ENCODE measurements around the gene RHOXF2.
"Not testable (repeated sequence)": the region's sequence is repeated elsewhere in the genome, so short reads cannot be mapped to it uniquely, and the experiment has no call there.

RHOXF2 gene

DNA sequence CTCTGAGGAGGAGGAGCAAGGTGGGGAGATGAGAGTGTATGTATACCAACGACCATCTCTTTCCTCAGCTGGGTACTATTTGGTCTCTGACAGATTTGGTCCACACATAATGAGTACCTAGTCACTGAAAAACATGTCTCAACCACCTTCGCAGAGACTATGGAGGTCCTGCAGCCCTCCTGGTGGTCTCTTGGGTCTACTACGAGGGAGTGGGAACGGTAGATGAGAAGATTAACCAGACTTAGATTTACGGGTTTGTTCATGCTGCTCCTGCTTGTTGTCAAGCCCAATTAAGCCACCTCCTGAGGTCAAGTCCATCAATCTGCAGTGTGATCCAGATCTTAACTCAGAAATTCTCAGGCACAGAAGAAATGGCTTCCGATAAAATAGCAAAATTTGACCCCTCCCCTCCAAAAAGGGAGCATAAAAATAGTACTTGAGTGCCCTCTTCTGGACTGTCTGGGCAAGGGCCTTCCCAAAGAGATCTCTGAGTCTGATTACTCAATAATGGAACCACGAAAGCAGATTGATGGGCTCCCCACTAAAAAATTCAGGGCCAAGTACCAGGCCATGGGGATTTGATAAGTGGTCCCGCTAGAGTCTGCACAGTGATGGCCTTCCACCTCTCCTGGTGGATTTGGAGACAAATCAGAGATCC, 38.3 kb downstream of the RHOXF2 start:
- DNase-seq: not testable (repeated sequence)

DNA sequence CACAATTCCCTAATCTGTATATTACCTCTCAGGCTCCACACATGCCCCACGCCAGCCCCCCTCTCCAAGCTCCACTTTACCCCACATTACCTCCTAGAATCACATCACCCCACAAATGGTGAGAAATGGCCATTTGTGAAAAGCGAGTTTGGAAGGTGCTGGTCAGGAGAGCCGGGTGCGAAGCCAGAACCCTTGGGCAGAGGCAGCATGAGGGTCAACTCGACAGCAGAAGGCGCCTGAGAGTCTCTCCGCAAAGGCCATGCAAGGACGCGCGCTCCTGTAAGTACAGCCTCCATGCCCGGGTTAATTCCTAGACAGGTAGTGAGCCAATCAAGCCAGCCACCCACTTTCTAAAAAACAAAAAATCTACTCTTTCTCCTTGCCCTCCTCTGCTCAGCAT, 42.4 kb downstream of the RHOXF2 start:
- no peak for DNase-seq

DNA sequence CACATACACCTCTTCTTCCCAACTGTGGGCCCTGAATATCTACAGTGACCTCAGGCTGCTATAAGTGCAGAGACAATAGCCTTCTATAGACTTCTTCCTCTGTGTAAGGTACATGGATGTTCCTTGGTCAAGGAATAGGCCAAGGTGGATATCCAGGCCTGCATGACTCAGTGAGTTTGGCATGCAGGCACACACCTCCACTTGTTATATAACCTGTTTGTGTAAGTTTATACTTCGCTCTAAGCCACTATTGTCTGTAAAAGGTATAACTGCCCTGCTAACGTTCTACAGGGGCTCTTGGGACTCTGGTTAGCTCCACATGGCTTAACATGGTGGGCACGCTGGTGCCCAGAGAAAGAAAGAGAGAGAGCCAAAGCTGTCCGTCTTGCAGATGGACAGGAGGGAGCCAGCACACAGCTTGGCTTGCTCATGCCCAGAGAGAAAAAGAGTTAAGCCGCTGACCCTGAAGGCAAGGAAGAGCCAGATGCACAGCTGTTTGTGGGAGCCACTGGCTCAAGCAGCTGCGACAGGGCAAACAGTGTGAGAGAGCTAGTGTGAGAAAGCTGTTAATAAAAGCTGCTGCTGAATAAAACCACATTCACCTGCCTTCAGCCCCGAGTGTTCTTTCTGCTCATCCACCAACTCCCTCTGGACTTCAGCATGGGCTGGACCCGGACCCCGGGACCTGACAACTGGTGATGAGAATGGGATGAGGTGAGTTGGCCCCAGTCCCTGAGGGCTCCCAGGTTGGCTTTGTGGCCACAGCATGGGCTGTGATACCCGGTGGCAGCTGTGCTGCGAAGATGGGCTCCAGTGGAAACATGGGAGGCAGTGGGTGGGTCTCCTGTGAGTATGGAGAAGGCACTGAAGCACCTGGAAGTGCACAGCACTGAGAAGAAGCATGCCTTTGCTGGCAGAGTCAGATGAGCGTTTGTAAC, 47.7 kb downstream of the RHOXF2 start:
- DNase-seq: no peak

DNA sequence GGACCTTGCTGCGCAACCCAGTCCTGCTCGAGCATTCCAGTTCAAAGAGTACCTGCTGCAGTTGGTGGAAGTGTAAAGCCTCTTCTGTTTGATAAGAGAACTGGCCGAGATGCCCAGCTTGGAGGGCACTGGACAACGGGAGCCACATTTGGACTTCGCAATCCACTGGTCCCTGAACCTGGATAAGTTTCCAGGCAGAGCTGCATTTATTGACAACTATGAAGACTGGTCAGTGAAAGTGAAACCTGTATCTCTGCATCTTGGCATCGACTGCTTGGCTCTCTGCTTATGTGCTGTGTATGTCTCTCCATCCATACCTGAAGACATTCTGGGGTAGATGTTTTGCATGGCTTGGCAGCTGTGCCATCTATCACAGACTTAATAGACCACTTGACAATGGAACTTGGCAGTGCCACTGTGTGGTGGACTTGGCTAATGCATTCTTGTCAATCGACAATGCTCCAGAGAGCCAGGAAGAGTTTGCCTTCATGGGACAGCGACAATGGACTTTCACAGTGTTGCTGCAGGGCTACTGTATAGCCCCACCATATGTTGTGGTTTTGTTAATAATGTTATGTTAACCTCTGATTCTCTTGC, 48.7 kb downstream of the RHOXF2 start:
- DNase-seq: peak in 1 of 58 donors; percentile 2

DNA sequence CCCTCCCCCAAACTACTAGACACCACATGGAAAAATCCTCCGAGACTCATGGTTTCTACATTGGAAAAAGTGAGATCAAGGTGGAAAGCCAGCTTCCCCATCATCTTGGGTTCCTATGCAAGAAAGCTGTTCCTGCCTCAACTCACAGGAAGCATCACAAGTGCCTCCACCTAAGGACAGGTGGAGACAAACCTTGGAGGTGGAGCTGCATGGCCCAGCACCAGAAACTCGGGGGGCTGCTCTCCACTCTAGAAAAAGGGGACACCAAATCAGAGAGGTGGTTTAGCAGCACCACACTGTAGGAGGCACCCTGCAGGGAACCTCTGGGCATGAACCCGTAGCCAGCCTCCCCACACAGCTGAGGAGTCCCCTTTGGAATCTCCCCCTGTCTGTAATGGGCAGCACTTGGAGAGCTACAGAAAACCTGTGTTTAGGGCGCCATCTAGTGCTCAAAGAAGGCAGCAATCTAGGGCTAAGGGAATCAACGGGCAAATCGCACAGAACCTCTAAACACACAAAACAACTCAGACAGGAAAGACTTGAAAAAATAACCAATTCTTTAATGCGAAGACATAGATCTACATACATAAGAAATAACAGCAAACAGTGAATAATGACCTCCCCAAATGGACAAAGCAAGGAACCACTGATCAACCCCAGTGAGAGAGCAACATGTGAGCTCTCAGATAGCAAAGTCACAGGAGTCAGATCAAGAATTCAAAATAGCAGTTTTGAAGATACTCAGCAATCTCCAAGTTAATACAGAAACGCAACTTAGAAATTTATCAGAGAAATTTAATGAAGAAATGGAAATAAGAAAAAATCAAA, 55.2 kb downstream of the RHOXF2 start:
- peak in 38 of 58 donors; percentile 0 to 58 (median 9) for DNase-seq
